IPS-20b (cell line): ENCODE results near the gene KCNQ2.
"Not testable (repeated sequence)": the region's sequence is repeated elsewhere in the genome, so short reads cannot be mapped to it uniquely, and the experiment has no call there.

Experiments used
- H3K27ac ChIP-seq: one replicate; pipeline ENCODE4 v1.5.1; 2013; ENCODE audit warnings: low read length
- H3K27me3 ChIP-seq: 2 replicates; pipeline ENCODE4 v1.6.1; 2013; ENCODE audit warnings: mild to moderate bottlenecking, low read length, inconsistent platforms; ENCODE audit not compliant: insufficient read depth
- H3K36me3 ChIP-seq: 2 replicates; pipeline ENCODE4 v1.6.1; 2013; ENCODE audit warnings: low read depth, mild to moderate bottlenecking, inconsistent platforms, low read length, moderate library complexity; ENCODE audit not compliant: insufficient read depth
- H3K4me1 ChIP-seq: 2 replicates; pipeline ENCODE4 v1.6.1; 2013; ENCODE audit warnings: mild to moderate bottlenecking, control low read depth, inconsistent platforms, low read length, moderate library complexity; ENCODE audit not compliant: insufficient read depth
- H3K4me3 ChIP-seq: 2 replicates; pipeline ENCODE4 v1.5.1; 2013; ENCODE audit warnings: mild to moderate bottlenecking, low read length, inconsistent platforms
- H3K9ac ChIP-seq: 2 replicates; pipeline ENCODE4 v1.6.1; 2013; ENCODE audit warnings: low read depth, mild to moderate bottlenecking, inconsistent platforms, low read length, moderate library complexity
- H3K9me3 ChIP-seq: 2 replicates; pipeline ENCODE4 v1.6.1; 2013; ENCODE audit warnings: mild to moderate bottlenecking, low read depth, low read length, inconsistent platforms; ENCODE audit not compliant: insufficient read depth

KCNQ2 gene

DNA sequence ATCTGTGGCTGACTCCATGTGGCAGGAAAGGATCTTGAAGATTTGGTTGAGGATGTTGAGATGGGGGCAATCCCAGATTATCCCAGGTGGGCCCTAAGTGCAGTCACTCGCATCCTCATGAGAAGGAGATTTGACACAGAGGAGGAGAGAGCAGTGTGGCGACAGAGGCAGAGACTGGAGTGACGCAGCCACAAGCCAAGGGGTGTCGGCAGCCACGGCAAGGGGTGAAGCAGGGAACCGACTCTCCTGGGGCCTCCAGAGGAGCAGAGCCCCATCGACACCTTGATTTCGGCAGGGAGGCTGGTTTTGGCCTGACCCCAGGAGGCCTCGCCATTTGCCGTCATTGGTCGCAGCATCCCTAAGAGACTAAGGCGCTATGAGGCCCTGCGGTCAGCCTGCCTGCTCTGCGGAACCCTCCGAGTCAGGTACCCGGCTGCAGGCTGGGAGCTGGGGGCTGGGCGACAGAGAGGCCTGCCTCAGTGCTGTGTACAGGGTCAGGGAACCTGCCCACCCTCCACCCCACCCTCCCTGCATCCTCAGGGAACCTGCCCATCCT is 13.9 kb upstream of the KCNQ2 start:
- Histone ChIP-seq H3K9ac (no peak overlapping the region), H3K27ac (no peak overlapping the region), H3K27me3 (peaks cover 41% of the 10 kb centered on the region), H3K4me3 (no peak overlapping the region), H3K9me3 (no peaks in the 10 kb centered on the region), H3K36me3 (no peaks in the 10 kb centered on the region), H3K4me1 (no peaks in the 10 kb centered on the region; the same call in 1 of the 2 replicates)

DNA sequence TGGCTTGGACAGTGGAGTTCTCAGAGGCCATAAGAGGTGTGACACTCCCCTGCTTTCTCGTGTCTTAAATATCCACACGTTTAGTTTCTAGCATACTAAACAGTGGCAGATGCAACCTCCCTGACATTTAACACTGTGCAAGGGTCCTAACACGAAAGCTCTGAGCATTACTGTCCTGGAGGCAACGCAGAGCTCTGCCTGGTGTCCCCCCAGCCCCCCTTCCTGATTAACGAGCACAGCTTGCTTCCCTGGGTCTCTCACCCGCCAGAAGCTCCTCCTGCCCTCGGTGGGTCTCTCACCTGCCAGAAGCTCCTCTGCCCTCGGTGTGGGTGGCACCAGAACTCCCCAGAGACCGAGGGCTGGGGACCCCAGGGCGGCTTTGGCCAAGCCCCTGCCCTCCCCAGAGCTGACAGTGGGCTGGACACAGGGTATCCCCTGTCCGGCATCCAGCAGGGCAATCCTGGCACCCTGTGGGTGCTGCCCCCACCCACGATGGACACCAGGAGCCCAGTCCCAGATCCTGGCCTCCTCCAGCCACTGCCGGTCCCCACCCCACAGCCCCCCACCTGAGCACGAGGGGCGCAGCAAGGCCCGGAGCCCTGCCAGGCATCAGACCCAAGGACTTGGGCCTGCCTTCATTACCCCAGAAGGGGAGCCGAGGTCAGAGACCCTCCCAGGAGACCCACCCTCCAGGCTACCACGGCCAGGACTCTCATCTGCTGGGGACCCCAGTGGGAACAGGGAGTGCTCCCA is 12.4 kb upstream of the KCNQ2 start:
- no peaks in the 10 kb centered on the region; the same call in 1 of the 2 replicates for H3K4me1 ChIP-seq
- no peaks in the 10 kb centered on the region for H3K36me3 ChIP-seq
- H3K9ac ChIP-seq: no peak overlapping the region
- no peak overlapping the region for H3K27ac ChIP-seq
- no peaks in the 10 kb centered on the region for H3K9me3 ChIP-seq
- no peak overlapping the region for H3K4me3 ChIP-seq
- H3K27me3 ChIP-seq: peaks cover 30% of the 10 kb centered on the region

DNA sequence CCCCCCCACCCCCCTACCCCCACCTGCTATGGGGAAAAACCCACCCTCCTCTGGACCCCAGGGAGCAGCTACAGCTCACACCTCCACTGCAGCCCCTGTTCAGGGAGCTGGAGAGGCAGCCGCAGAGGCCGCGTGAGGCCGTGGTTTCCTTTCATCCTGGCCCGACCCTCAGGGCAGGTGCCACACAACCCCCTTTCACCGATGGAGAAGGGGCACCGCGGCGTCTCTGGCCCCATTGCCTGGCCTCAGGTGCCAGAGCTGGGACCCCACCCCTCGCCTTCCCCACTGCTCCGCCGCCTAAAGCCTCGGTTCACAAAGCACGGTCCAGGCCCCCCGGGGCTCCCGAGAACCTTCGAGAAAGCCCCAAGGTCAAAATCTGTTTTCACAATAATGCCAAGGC is 11.8 kb upstream of the KCNQ2 start:
- H3K27ac ChIP-seq: no peak overlapping the region
- H3K9me3 ChIP-seq: no peaks in the 10 kb centered on the region

DNA sequence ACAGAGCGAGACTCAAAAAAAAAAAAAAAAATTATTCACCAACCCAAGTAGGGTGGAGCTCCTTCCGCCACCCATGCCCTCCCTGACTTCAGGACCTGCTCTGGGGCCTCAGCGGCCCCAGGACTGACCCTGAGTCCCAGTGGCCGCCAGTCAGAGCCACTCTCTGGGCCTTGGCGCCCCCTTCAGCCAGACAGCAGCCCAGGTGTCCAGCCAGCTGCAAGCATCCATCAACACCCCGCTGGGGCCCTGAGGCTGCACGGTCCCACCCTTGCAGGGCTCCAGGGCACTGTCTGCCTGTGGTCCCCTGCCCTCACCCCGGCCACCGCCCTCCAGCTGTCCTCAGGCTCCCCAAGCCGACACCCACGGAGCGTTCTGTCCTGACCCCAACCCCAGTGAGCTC is 11.4 kb upstream of the KCNQ2 start:
- Histone ChIP-seq H3K4me1 (no peaks in the 10 kb centered on the region; the same call in 1 of the 2 replicates), H3K27me3 (peaks cover 20% of the 10 kb centered on the region)

More for the DNA sequence above, 11.8 kb upstream of the KCNQ2 start:
- peaks cover 24% of the 10 kb centered on the region for H3K27me3 ChIP-seq
- no peak overlapping the region for H3K9ac ChIP-seq
- H3K36me3 ChIP-seq: no peaks in the 10 kb centered on the region
- H3K4me1 ChIP-seq: no peaks in the 10 kb centered on the region; the same call in 1 of the 2 replicates
- H3K4me3 ChIP-seq: no peak overlapping the region

DNA sequence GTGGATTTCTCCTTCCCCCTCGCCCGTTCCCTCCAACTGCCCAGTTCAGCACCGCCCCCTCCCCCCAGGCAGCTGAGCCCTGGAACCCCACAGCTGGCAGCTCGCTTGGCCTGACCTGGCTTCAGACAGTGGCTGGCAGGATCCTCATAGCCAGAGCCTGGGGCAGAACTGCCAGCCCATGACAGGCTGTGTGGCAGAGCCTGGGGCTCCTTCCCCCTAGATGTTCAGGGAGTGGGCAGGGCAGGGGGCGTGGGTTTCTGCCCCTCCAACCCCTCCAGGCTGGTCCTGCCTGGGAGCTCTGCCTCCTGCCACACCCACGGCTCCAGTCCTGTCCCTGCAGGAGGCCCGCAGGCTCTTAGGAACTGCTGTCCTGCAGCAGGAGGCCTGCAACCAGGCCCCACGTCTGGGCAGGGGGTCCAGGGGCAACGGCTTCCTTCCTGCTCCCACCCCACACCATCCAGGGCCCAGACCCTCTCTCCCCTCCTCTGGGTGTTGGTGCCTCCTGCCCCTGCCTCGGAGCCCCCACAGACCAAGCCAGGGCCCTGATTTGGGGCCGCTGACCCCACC is 9.6 kb upstream of the KCNQ2 start:
- Histone ChIP-seq H3K27me3 (peaks cover 6% of the 10 kb centered on the region), H3K36me3 (no peaks in the 10 kb centered on the region), H3K9ac (no peak overlapping the region), H3K27ac (no peak overlapping the region), H3K4me3 (no peak overlapping the region), H3K4me1 (no peaks in the 10 kb centered on the region; the same call in 1 of the 2 replicates), H3K9me3 (no peaks in the 10 kb centered on the region)

More for the DNA sequence above, 11.4 kb upstream of the KCNQ2 start:
- no peak overlapping the region for H3K9ac ChIP-seq
- H3K36me3 ChIP-seq: no peaks in the 10 kb centered on the region
- H3K4me3 ChIP-seq: no peak overlapping the region
- no peaks in the 10 kb centered on the region for H3K9me3 ChIP-seq
- H3K27ac ChIP-seq: no peak overlapping the region

DNA sequence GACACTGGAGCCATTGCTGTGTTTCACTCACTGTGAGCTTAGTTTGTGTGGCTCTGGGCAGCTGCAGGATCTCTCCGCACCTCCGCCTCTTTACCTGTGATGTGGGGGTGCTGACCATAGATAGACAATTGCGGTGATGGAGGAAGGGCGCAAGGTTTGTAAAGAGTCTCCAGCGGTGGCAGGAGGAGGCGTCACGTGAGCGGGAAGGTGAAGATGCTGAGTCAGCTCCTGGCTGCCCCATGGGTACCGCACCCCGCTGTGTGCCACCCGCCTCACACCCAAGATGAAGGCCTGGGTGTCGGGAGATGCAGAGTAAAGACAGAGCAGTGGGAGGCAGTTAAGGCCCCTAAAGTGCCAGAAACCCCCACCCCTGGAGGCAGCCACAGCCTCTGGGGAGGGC is 9.0 kb upstream of the KCNQ2 start:
- no peaks in the 10 kb centered on the region for H3K36me3 ChIP-seq
- H3K27me3 ChIP-seq: no peaks in the 10 kb centered on the region; the same call in 1 of the 2 replicates
- no peaks in the 10 kb centered on the region; the same call in 1 of the 2 replicates for H3K4me1 ChIP-seq
- H3K9ac ChIP-seq: no peak overlapping the region
- H3K27ac ChIP-seq: no peak overlapping the region
- H3K9me3 ChIP-seq: no peaks in the 10 kb centered on the region
- H3K4me3 ChIP-seq: no peak overlapping the region

DNA sequence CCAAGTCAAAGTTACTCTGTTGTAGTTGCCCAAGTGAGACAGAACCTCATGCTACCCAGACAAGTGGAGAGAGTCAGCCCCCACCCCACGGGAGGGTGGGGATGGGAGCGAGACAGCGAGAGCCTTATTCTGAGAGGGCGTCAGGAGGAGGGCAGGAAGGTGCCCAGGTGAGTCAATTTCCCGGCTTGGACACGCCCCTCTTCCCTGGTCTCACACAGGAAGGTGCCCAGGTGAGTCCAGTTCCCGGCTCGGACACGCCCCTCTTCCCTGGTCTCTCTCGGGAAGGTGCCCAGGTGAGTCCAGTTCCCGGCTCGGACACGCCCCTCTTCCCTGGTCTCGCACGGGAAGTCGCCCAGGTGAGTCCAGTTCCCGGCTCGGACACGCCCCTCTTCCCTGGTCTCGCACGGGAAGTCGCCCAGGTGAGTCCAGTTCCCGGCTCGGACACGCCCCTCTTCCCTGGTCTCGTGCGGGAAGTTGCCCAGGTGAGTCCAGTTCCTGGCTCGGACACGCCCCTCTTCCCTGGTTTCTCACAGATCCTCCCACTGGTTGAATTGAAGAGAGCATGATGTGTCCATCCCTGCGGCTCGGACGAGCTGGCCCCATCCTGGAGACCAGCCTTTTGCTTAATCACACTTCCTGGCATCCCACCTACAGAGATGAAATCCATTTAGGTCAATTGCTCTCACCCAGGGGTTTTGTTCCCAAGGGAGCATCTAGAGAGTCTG is 7.4 kb upstream of the KCNQ2 start:
- H3K9ac ChIP-seq, H3K27ac ChIP-seq, H3K4me3 ChIP-seq, H3K9me3 ChIP-seq, H3K4me1 ChIP-seq, H3K36me3 ChIP-seq: not testable (repeated sequence)
- H3K27me3 ChIP-seq: peaks cover 12% of the 10 kb centered on the region

DNA sequence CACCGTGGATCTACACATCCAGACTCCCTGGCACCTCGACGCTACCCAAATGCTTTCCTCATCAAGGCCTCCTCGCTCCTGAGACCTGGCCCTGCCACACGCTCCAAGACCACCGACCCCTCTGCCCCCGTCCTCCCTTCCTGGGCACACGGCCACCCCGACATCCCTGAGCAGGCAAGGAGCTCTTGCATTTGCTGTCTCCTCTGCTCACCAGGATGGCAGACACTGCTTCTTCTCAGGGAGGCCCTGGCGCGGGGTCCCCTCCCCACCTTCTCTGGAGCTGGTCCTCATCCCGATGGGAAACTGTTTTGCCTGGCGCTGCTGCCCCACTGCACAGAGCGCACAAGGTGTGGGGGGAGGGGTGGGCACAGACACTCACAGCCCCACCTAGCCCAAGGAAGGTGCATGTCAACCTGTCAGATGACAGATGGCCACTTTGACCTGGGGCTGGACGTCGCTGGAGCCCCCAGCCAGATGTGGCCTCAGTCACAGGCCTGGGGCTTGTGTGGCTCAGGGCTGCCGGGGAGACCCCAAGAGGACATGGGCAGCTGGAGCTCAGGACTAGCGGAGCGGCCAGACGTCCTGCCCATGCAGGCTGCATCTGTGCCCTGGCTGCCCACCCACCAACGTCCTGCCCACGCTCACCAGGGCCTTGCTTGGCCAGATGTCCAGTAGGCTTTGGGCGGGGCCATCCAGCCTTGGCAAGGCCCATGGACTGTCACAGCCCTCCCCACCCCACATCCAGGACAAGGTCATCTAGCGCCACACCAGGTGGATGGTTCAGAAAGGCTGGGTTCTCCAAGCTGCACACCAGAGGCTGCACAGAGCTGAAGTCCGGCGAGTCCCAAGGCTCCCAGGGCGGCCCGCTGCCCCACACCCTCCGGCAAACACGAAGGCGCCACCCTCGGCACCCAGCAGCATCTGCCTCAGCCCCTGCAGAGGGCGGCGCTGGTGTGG is 6.2 kb upstream of the KCNQ2 start:
- no peaks in the 10 kb centered on the region; the same call in 1 of the 2 replicates for H3K4me1 ChIP-seq
- H3K27ac ChIP-seq: no peak overlapping the region
- no peaks in the 10 kb centered on the region for H3K9me3 ChIP-seq
- peaks cover 24% of the 10 kb centered on the region for H3K27me3 ChIP-seq
- no peak overlapping the region for H3K9ac ChIP-seq
- H3K4me3 ChIP-seq: no peak overlapping the region
- no peaks in the 10 kb centered on the region for H3K36me3 ChIP-seq

DNA sequence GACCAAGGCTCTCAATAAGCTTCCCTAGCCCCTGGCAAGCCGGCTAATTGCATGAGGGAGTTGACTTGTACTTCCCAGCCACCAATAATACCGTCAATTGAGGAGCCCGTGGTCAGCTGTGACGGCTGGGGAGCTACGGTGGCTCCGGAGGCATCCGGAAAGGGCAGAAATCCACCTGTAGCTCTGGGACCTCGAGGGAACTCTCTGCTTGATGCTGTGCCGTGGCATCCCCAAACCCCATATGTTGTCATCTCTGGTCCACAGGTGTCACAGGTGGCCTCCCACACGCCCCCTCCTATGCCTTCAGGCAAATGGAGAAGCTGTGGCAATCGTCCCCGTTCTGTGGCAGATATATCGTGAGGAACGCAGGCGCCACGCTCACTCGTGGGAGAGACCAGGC is 5.5 kb upstream of the KCNQ2 start:
- H3K9ac ChIP-seq: no peak overlapping the region
- H3K4me3 ChIP-seq: no peak overlapping the region
- H3K36me3 ChIP-seq: no peaks in the 10 kb centered on the region
- no peaks in the 10 kb centered on the region for H3K9me3 ChIP-seq
- H3K27ac ChIP-seq: no peak overlapping the region
- H3K4me1 ChIP-seq: no peaks in the 10 kb centered on the region; the same call in 1 of the 2 replicates
- H3K27me3 ChIP-seq: peaks cover 31% of the 10 kb centered on the region

DNA sequence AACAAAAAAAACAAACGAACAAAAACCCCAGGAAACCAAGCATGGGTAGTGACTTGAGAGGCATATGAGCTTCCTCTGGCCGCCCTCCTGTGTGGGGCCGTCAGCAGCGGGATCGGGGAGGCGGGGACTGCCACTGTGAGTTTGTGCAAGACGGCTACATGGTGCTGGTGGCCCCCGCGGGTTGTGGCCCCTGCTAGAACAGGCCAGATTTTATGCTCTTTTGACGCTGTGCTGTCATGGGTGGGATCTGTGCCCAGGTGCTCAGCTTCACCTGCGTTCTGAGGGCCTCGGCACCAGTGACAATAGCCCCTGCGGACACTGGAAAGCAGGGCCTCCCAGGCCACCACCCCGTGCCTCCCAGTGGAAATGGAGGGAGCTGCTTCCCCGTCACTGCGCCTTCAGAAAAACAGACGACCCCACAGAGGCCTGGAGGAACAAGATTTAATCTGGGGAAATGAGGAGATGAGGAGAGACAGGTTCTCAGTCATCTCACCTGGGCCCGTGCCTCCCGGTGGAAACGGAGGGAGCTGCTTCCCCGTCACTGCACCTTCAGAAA is 4.7 kb upstream of the KCNQ2 start:
- no peak overlapping the region for H3K27ac ChIP-seq
- no peaks in the 10 kb centered on the region; the same call in 1 of the 2 replicates for H3K4me1 ChIP-seq
- H3K36me3 ChIP-seq: no peaks in the 10 kb centered on the region
- 0 out of 2 replicates have a peak overlapping the region, but pooled peaks have one; percentile 5 for H3K9ac ChIP-seq
- H3K4me3 ChIP-seq: no peak overlapping the region; the same call in 1 of the 2 replicates
- H3K27me3 ChIP-seq: peaks cover 31% of the 10 kb centered on the region
- H3K9me3 ChIP-seq: no peaks in the 10 kb centered on the region
